GM18870 (cell line): ENCODE data around the gene ITK.

Experiments
- ATAC-seq: cut with Tn5 transposase; IDR thresholded peaks from one replicate; pipeline ENCODE4 v1.9.1; 2021; ENCODE audit warnings: moderate library complexity; ENCODE audit not compliant: unreplicated experiment

The ITK gene

DNA sequence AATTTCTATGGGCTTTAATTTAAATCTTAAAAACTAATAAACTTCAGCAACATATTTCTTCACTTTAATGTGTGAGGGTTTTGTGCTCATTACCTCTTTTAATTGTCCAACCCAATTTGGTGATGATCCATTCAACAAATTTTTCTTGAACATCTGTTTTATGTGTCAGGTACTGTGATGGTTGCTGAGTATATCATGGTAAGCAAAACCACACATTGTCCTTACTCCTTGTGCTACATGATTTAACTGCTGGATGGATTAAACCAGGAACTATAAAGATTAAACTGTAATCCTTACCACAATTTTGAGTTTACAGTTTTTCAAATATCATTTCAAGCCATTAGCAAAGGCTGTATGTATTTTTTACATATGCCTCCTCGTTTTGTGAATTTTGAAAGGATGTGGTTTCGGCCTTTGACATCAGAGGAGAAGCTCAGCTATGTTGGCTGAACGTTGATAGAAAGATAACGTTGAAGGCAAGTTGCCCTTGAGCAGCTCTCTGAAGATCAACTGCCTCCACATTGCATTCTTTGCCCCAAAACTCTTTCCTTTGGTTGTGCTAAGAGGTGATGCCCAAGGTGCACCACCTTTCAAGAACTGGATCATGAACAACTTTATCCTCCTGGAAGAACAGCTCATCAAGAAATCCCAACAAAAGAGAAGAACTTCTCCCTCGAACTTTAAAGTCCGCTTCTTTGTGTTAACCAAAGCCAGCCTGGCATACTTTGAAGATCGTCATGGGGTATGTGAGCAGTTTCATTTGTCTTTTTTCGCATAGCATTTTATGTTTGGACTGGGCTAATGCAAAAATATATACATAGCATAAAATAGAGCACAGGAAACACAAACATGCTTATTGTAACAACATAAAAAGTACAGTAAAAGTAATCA lies at the start of gene ITK:
Gene ITK, plus strand, starts transcription at position 467 of the 891 bp plus-strand sequence. Its CDS starts 138 bp downstream, at position 605.
- no peak for ATAC-seq

DNA sequence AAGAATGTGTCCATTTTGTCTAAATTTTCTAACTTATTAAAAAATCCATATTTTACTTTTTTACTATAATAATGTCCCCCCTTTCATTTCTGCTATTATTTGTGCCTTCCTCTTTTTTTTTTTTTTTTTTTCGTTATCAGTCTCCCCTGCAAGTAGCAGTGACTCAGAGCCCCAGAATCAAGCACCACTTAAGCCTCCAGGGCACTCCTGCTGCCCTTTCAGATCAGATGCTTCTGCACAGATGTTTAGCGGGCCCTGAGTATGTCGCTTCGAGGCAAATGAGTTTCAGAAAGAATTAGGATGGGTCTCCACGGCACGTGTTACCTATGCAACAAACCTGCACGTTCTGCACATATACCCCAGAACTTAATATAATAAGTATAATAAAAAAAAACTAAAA lies 49.7 kb upstream of the ITK start:
- no peak for ATAC-seq

DNA sequence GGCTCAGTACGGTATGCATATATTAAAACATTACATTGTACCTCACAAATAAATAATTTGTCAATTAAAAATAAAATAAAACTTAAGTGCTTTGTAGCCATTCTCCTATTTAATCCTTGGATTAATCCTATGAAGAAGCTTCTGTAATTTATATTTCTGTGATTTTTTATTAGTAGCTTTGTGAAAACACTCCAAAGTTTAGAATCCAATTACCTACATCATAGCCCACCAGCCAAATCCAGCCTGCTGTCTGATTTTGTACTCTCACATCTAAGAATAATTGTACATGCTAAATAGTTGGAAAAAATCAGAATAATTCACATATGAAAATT lies 48.4 kb upstream of the ITK start:
- ATAC-seq = no peak

DNA sequence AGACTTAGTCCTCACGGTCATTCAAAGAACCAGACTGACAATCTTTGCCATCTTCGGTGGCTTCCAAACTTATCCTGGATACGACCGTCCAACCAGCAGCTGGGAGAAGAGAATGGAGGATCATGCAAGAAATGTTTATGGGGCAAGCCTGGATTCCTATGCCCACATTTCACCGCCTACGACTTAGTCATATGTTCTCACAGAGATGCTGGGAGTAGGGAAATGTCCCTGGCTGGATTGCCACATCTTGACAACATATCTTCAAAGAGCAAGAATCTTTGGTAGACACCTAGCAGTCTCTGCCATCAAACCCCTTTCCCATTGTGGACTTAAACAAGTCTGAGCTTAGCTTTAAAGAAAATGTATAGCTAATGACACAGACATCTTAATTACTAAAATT lies 42.9 kb upstream of the ITK start:
- no peak for ATAC-seq

DNA sequence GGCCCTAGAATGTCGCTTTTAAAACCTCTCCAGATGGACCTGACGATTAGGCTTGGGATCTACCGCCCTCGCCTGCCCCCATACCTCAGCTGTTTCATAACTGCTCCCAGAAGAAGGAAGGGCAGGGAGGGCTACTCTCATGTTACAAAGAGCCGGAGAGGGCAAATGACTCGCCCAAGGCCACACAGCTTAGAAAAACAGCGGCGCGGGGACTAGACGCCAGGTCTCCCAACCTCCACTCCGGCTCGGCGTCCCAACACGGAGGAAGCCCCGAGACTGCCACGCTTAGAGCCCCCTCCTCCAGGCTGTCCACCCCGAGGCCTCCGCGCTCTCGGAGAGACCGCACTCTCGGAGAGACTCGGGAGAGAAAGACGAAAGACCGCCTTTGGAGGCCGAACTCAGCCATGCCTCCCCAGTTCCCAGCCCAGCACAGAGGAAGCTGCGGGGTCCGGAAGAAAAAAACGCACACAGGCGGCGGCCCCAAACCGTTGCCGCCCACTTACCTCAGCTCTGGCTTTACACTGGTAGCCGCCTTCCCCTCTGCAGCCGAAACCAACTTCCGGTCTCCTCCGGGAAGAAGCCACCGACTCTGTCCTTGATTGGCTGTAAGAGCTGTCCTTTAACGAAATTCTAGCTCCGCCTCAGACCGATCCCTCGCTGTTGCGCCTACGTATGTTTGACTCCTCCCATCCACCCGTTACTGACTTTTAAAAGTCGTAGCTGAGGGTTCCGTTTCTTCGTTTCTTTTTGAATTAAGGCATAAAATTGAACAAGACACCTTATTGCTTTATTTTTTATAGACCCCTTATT lies 38.1 kb upstream of the ITK start, which contains the start of gene MED7:
Gene MED7, minus strand, starts transcription at position 549 of the 810 bp plus-strand sequence. CDS start 3,434 bp downstream, outside the sequence.
- peak; percentile 98 for ATAC-seq

DNA sequence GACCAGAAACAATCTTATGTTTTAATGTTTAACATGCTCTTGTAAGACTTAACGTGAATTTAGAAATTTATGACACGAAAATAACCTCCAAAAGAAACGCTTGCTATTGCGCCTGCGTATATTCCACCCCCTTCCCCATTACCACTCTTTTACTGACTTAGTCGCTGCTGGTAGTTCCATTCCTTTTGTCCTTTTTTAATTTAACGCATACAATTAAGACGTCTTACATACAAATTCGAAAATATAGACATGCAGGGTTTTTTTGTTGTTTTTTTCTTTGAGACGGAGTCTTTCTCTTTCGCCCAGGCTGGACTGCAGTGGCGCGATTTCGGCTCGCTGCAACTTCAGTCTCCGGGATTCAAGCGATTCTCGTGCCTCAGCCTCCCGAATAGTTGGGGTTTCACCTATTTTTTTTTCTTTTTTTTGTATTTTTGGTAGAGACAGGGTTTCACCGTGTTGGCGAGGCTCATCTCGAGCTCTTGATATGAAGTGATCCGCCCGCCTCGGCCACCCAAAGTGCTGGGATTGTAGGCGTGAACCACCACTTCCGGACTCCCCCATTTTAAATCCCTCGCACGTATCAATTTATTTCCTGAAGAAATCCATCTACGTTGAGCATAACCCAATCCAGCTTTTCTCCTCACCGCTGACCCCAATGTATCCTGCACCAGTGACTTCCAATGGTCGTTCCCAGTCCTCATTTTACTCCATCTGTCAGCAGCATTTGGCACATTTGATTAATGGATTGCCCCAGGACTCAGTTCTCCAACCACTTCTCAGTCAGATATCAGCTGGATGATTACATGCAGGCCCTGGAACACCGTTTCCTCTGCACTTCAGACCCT lies 37.3 kb upstream of the ITK start:
- peak; percentile 43 for ATAC-seq

DNA sequence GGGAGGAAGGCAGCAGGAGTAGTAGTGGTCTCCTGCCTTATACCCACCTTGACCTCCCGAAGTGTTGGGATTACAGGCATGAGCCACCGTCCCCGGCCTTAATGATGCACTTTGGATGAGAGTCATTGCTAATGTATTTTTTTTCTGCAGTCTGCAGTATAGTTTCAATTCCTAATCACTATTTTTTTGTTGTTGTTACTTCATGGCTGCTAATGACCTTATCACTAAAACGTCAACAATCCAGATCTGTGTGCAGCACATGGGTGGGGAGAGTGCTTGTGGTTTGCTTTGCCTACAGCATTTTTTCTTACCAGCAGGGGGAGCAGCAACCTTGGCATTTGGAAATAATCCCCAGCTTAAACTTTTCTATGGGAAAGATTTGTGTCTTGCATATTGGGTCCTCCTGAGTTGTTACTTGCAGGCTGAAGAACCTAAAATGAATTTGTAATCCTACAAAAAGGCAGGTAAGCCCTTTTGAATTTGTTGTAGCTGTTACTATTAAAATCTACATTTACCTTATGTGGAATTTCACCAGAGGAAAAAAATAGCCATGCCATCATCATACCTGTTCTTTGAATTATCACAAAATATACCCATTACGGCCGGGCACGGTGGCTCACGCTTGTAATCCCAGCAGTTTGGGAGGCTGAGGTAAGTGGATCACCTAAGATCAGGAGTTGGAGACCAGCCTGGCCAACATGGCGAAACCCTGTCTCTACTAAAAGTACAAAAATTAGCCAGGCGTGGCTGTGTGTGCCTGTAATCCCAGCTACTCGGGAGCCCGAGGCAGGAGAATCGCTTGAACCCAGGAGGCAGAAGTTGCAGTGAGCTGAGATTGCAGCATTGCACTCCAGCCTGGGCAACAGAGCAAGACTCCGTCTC lies 31.7 kb upstream of the ITK start:
- peak; percentile 58 for ATAC-seq

DNA sequence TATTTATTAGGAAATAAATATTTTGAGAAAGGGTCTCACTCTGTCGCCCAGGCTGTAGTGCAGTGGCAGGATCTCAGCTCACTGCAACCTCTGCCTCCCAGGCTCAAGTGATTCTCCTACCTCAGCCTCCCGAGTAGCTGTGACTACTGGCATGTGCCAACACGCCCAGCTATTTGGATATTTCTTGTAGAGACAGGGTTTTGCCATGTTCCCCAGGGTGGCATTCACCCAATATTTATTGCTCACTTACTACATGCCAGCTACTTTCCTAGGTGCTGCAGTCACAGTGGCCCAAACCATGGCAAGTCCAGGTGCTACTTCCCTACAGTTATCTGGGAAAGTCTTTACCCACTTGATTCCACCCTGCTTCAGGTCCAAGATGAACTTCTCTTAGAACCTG lies 29.6 kb upstream of the ITK start:
- ATAC-seq = no peak

DNA sequence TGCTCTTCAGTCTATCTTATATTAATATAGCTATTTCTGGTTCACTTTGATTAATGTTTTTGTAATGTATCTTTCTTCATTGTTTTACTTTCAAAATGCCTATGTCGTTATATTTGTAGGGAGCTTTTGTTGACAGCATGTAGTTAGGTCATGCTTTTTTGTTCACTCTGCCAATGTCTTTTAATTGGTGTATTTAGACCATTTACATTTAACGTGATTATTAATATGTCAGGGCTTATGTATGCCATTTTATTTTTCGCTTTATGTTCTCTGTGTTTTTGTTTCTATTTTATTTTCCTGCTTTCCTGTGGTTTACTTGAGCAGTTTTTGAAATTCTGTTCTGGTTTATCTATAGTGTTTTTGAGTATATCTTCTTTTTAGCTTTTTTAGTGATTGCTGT lies 25.3 kb upstream of the ITK start:
- no peak for ATAC-seq

DNA sequence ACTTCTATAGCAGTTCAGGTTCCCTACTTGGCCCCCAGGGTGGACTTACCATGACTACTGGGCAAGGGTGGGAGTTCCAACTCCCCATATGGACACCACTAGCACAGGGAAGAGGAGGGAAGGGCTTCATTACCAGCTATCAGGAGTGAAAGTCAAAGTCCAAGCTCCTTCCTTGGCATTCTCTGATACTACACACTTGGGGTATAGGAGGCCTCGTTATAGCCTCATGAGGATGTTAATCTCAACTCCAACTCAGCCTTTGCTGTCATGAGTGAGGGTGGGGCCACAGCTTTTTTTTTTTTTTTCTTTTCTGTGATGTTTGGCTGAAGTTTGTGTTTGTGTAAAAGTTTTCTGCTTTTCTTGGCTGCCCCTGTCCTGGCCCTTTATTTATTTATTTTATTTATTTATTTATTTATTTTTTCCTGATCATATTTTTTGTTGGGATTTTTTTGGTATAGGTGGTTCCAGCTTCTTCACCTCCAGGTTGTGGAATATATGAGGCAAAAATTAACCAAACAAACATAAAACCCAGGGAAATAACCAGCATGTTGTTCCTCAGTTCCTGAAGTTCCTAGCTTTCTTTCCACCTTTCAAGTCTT lies 23.2 kb upstream of the ITK start:
- ATAC-seq = no peak

DNA sequence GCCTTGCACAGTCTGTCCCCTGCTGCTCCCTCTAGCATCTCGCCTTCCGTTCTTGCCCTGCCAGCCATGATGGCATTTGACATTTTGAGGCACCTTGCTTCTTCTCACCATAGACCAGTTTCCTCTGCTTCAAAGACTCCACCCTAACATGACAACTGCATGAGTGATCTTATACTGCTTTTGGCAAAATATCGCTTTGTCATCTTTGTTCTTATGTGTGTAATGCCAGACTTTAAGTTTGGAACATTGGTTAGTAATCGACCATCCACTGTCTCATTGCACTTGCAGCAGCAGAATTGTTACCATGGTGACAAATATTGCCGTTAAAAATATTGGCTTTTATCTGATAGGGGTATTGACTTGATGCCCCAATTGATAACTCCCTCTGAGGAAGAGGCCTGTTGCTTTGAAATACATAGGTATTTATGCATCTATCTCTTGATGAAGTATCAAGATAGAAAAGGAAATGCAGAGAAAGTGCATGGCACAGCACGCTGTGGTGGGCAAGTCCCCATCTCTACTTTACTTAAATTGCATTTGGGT lies 21.4 kb upstream of the ITK start:
- no peak for ATAC-seq

DNA sequence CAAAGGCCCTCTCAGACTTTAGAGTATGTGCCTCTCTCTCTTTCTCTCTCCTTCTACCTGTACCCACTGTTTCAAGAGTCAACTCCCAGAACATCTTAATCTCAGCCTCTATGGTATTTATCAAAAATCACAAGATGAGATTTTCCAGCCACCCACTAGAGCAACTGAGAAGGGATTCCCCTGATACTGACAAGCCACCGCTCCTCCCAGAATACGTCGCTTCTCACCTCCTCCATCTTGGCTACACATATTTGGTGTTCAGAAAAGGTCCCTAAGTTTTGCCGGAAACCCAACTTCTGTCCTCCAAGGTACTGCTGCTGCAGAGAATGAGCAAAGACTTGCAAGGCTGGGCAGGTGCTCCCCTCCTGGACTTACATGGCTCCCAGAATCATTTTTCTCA lies 20.6 kb upstream of the ITK start:
- no peak for ATAC-seq

DNA sequence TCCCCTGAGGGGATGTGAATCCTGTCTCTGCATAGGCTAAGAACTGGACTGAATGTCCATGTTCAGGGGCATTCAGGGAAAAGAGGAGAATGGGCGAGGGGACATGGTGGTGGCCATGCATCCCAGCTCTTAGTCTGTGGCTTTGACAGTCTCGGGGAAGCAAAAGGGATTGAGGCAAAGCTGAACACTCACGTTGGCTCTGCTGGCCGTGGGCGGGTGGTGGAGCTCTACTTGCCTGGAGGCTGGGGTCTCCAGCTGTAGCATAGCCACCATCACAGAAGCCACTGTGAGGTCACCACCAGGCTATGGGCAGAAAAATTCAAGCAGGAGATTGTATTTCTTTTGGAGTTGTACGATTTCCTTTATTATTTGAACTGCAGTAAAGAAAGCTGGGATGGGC lies 18.6 kb upstream of the ITK start:
- no peak for ATAC-seq

DNA sequence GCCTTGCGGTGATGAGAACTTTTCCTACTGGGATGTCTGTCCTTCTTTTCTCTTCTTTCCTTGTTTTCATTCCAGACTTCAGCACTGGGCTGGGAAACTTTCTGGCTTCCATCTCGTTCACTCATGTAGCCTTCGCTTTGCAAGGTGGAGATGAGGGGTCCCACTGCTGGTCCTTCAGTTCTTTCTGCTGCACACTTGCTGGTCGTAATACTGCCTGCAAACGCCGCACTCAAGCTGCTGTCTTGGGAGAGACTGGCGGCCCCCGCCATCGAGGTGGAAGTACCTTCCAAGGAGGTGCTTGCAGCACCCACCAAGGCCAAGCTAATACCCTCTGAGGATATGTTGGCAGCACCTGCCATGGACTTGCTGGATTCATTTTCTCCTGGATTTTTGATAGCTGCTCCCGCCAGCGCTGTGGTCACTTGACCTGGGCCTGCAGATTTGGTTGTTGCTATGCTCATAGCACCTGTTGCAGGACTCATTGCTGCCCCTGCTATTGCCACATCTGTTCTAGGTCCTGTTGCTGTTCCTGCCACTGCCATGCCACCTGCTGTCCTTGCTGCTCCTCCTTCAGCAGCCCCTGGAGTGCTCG lies 17.6 kb upstream of the ITK start:
- ATAC-seq = no peak

DNA sequence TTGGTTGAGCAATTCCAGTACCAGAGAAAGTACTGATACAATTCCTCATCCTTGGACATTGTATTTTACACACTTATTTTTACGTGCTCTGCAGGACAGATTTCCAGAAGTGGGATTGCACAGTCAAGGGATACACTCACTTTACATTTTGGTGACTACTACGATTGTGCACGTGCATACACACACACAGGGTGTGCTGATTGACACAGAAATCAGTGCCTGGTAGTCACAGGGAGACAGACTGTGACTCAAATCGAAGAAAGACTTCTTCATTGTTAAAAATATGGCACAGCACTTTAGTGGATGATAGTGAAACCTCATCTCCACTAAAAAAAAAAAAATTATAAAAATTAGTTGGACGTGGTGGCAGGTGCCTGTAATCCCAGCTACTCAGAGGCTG lies 16.1 kb upstream of the ITK start:
- no peak for ATAC-seq

DNA sequence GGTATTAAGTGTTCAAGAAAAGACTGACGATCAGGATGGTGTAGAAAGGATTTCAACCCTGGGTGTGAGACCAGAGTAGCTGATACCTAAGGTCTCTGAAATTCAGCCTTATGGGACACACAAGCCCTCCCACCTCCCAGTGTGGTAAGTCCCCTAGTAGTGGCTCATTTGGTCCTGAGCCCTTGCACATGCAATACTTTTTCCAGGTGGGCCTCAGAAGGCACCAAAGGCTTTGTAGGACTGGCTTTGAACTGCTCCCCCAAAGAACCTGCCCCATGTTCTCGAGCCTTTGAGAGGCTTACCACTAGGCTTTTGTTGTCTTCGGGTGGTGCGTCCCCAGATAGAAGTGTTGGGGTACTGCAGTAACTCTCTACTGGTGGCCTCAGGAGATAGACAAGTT lies 15.4 kb upstream of the ITK start:
- no peak for ATAC-seq

DNA sequence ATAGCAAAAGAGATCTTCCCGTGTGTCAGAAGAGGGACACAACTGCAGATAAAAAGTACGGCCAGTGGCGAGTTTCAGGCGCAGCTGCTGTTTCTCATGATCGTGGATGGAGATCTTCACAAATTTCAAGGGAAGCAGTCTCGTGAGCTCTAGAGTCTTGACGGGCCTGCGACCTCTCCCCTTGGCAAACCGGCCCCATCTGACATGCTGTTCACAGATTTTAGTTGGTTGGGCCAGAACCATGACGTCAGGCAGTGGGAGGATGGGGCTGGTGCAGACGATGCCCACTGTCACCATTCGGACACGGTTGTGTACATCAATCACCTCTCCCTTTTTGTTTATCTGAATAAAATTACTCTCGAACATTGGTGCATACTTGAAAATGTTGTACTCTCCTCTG lies 15.0 kb upstream of the ITK start:
- ATAC-seq = no peak

DNA sequence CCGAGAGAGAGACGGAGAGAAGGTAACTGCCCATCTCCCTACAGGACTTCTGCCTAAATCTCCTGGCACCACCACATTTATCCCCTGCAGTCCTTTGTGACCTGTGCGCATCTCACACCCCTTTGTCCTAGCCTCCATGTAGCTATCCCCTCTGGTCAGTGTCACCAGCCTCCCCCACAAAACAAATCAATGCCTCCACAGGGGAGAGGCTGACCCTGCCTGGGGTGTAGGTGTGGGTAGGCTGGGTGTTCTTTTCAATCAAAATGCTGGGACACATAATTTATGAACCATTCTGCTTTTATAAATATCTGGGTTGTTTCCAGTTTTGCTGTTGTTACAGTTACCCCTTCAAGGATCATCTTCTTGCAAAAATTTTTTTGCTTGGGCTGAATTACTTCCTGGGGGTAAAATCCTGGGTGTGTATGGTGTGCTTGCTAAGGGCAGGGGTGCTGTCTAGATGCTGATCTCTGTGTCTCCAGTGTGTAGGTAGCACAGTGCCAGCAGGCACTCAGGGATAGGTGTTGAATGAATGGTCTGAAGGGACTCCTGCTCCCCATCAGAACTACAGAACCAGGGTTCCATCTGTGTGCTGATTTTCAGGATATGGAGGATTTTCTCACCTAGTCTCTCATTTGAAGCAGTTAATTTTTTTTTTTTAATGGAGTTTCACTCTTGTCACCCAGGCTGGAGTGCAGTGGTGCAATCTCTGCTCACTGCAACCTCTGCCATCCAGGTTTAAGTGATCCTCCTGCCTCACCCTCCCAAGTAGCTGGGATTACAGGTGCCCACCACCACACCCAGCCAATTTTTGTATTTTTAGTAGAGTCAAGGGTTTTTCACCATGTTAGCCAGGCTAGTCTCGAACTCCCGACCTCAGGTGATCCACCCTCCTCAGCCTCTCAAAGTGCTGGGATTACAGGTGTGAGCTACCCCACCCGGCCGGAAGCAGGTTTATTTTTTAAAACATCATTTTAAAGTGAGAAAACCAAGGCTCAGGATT lies 14.1 kb upstream of the ITK start, which contains the start of gene GARIN3:
Gene GARIN3, minus strand, starts transcription at position 51 of the 1,000 bp plus-strand sequence. CDS start 96 bp downstream, outside the sequence.
- no peak for ATAC-seq
